ENCODE results near the gene TEX101.
A peak's percentile ranks its signal among the peaks of the same experiment; 100 is the strongest.

The TEX101 gene

GRCh38 chr19:43452582-43452981 is 37.9 kb downstream of the TEX101 start:
- DNase-seq, result no peak

- no peak for DNase-seq
These were observed 39.3 kb downstream of the TEX101 start for GRCh38 chr19:43454031-43454430.

GRCh38 chr19:43455321-43456113 is 40.8 kb downstream of the TEX101 start:
- DNase-seq, result no peak

GRCh38 chr19:43457809-43458208 is 43.1 kb downstream of the TEX101 start:
- no peak for DNase-seq

GRCh38 chr19:43460362-43461016 is 45.8 kb downstream of the TEX101 start:
- DNase-seq, result no peak

- no peak for DNase-seq
These were observed 46.6 kb downstream of the TEX101 start for GRCh38 chr19:43461303-43461702.

GRCh38 chr19:43462383-43462782 is 47.7 kb downstream of the TEX101 start:
- DNase-seq, result no peak

GRCh38 chr19:43462785-43463380 is 48.2 kb downstream of the TEX101 start:
- DNase-seq, result no peak

GRCh38 chr19:43463381-43464133 is 48.9 kb downstream of the TEX101 start:
- DNase-seq, result peak; percentile 53

GRCh38 chr19:43464134-43464775 is 49.6 kb downstream of the TEX101 start:
- DNase-seq, result no peak

GRCh38 chr19:43465468-43466120 is 50.9 kb downstream of the TEX101 start, which contains the start of gene LYPD3:
Gene LYPD3, minus strand, starts transcription at chr19:43465608. Its CDS starts 37 bp downstream, at chr19:43465571.
- no peak for DNase-seq

- DNase-seq, result no peak
These were observed 52.1 kb downstream of the TEX101 start for GRCh38 chr19:43466793-43467192.

- no peak for DNase-seq
These were observed 52.6 kb downstream of the TEX101 start for GRCh38 chr19:43467276-43467675.

- DNase-seq, result no peak
These were observed 53.0 kb downstream of the TEX101 start for GRCh38 chr19:43467730-43468129.
